Neuronal stem cell (in vitro differentiated cells): ENCODE data around the gene ZNF548.
A peak's percentile ranks its signal among the peaks of the same experiment; 100 is the strongest.

Source experiments
- DNase-seq: peaks from one replicate; pipeline ENCODE4 v3.0.0-alpha.2; 2013; ENCODE audit warnings: low spot score
- H2AFZ ChIP-seq: one replicate; pipeline ENCODE4 v1.6.1; 2013; ENCODE audit warnings: mild to moderate bottlenecking, low read length, inconsistent platforms
- H2AK5ac ChIP-seq: 2 replicates; pipeline ENCODE4 v1.6.1; 2013; ENCODE audit warnings: low read depth, mild to moderate bottlenecking, inconsistent platforms, low read length, moderate library complexity, mixed read lengths
- H2BK120ac ChIP-seq: 2 replicates; pipeline ENCODE4 v1.6.1; 2013; ENCODE audit warnings: low read depth, mild to moderate bottlenecking, inconsistent platforms, low read length, moderate library complexity, mixed read lengths
- H2BK12ac ChIP-seq: one replicate; pipeline ENCODE4 v1.6.1; 2013; ENCODE audit warnings: low read length, inconsistent platforms
- H2BK15ac ChIP-seq: 2 replicates; pipeline ENCODE4 v1.6.1; 2013; ENCODE audit warnings: mild to moderate bottlenecking, low read length, inconsistent platforms, mixed read lengths
- H2BK5ac ChIP-seq: one replicate; pipeline ENCODE4 v1.6.1; 2013; ENCODE audit warnings: inconsistent platforms, mild to moderate bottlenecking, low read length, moderate library complexity
- H3K14ac ChIP-seq: one replicate; pipeline ENCODE4 v1.6.1; 2013; ENCODE audit warnings: low read length, inconsistent platforms
- H3K18ac ChIP-seq: 2 replicates; pipeline ENCODE4 v1.6.1; 2013; ENCODE audit warnings: low read length, inconsistent platforms
- H3K23ac ChIP-seq: 2 replicates; pipeline ENCODE4 v1.6.1; 2013; ENCODE audit warnings: low read depth, mild to moderate bottlenecking, mixed read lengths, low read length, inconsistent platforms; ENCODE audit not compliant: poor library complexity
- H3K27ac ChIP-seq: replicated peaks from 3 replicates; pipeline ENCODE4 v1.5.1; 2013; ENCODE audit warnings: low read length, inconsistent platforms
- H3K27me3 ChIP-seq, 3 experiments: 2 replicates each; pipeline ENCODE4 v1.6.1; 2013; ENCODE audit warnings: low read length in 3 of 3, mild to moderate bottlenecking in 2 of 3, inconsistent platforms in 1 of 3, low read depth in 1 of 3, mixed read lengths in 1 of 3, moderate library complexity in 1 of 3; ENCODE audit not compliant: control insufficient read depth in 3 of 3, insufficient read depth in 3 of 3
- H3K36me3 ChIP-seq, 2 donors: replicated peaks in 1 of 2; 2 replicates each; pipeline ENCODE4 v1.6.1; 2013; ENCODE audit warnings: low read length in 2 of 2; ENCODE audit not compliant: control insufficient read depth in 2 of 2, insufficient read depth in 2 of 2
- H3K4ac ChIP-seq: 2 replicates; pipeline ENCODE4 v1.6.1; 2013; ENCODE audit warnings: inconsistent platforms, mild to moderate bottlenecking, low read length, moderate library complexity
- H3K4me1 ChIP-seq, 2 donors: 1 replicate in 1 of 2; 2 replicates in 1 of 2; pipeline ENCODE4 v1.6.1; 2013; ENCODE audit warnings: low read length in 2 of 2, low read depth in 1 of 2; ENCODE audit not compliant: control insufficient read depth in 2 of 2, insufficient read depth in 1 of 2
- H3K4me2 ChIP-seq: one replicate; pipeline ENCODE4 v1.6.1; 2013; ENCODE audit warnings: mild to moderate bottlenecking, low read length, inconsistent platforms; ENCODE audit not compliant: insufficient read depth, poor library complexity, severe bottlenecking
- H3K4me3 ChIP-seq, 2 donors: 2 replicates each; pipeline ENCODE4 v1.5.1; 2013; ENCODE audit warnings: low read length in 2 of 2, mild to moderate bottlenecking in 2 of 2, inconsistent platforms in 1 of 2, moderate library complexity in 1 of 2
- H3K79me1 ChIP-seq: one replicate; pipeline ENCODE4 v1.6.1; 2013; ENCODE audit warnings: low read depth, mild to moderate bottlenecking, inconsistent platforms, low read length, moderate library complexity
- H3K9ac ChIP-seq: one replicate; pipeline ENCODE4 v1.6.1; 2013; ENCODE audit warnings: mild to moderate bottlenecking, low read depth, low read length, inconsistent platforms; ENCODE audit not compliant: poor library complexity
- H3K9me3 ChIP-seq, 2 donors: replicated peaks in 1 of 2; 2 replicates each; pipeline versions ENCODE3 to v1.6.1; 2013; ENCODE audit warnings: low read length in 2 of 2, mild to moderate bottlenecking in 2 of 2, inconsistent platforms in 1 of 2, low read depth in 1 of 2, mixed read lengths in 1 of 2, moderate library complexity in 1 of 2; ENCODE audit not compliant: control insufficient read depth in 2 of 2, insufficient read depth in 1 of 2
- H4K8ac ChIP-seq: one replicate; pipeline ENCODE4 v1.6.1; 2013; ENCODE audit warnings: low read depth, mild to moderate bottlenecking, inconsistent platforms, low read length, moderate library complexity
- H4K91ac ChIP-seq: one replicate; pipeline ENCODE4 v1.6.1; 2013; ENCODE audit warnings: low read length, low read depth, mild to moderate bottlenecking, inconsistent platforms; ENCODE audit not compliant: poor library complexity
- WGBS, 2 donors: extraction: QIAGEN DNeasy Blood & Tissue Kit; methylation state at CpG; one replicate each; pipeline ENCODE4 v1.1.7; 2013; ENCODE audit warnings: missing lambda C conversion rate in 2 of 2, mixed read lengths in 1 of 2; ENCODE audit not compliant: insufficient read length in 2 of 2, insufficient replicate concordance in 1 of 2; ENCODE audit errors: extremely low coverage in 2 of 2; 5-methylcytosine and 5-hydroxymethylcytosine counted together

The ZNF548 gene

DNA sequence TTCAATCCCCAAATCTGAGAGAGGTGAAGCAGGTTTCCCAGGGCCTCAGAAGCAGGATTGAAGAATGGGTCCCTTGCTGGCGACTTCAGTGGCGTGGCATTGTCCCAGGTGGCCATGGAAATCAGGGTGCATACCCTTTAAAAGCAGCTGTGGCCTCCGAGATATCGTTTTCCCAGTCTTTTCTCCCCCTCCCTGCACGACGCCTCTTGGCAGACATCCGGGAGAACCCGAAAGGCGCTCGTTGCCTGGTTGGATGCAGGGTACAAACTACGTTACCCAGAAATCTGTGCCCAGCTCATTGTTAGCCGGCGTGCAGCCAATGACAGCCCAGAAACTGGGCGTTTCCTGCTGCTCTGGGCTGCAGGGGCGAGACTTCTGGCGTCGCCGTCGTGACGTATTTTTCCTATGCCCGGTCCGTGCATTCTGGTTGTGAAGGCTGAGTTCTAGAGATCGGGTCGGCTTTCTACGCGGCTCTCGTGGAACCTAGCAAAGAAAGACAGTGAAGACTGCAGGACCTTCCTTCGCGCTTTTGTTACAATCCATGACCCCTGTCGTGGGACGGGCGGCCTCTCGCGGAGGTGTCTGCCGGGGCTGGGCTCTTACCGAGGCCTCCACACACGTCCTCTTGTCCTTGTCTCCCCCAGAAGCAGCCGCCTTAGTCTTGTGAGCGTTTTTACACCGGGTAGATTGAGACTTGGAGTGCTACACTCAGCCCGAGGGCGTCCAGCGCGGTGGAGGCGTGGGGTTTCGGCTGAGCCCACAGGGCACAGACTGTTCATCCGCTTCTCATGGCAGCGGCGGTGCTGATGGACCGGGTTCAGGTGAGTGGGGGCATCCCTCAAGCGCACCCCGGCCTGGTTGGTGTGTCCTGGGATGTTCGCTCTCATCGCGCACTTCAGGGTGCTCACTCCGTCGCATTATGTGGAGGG is 38.5 kb upstream of the ZNF548 start, which contains the start of gene ZNF304:
TSS of gene ZNF304 (plus strand) at position 395 of the 929 bp plus-strand sequence. CDS start at position 789, 394 bp downstream.
- Histone ChIP-seq H2BK120ac (no peak within 1 kb of the TSS), H3K4ac (no peak within 1 kb of the TSS), H3K4me1 (peaks cover 0 to 5% of the 10 kb centered on the region in 2 donors), H4K8ac (peak within 1 kb of the TSS; percentile 19), H3K27me3 (no peaks in the 10 kb centered on the region), H3K14ac (peak within 1 kb of the TSS; percentile 11), H3K79me1 (peaks cover 7% of the 10 kb centered on the region), H3K23ac (peak within 1 kb of the TSS; percentile 38), H2BK5ac (no peak within 1 kb of the TSS), H2AFZ (peak within 1 kb of the TSS; percentile 88), H3K18ac (peak within 1 kb of the TSS; percentile 3), H3K9me3 (no peaks in the 10 kb centered on the region), H2BK15ac (no peak within 1 kb of the TSS), H3K27ac (no peak within 1 kb of the TSS), H3K4me2 (peak within 1 kb of the TSS; percentile 97), H3K36me3 (peaks cover 15 to 38% of the 10 kb centered on the region in 2 donors), H3K4me3 (peak within 1 kb of the TSS; percentile 92 to 93), H2BK12ac (no peak within 1 kb of the TSS), H2AK5ac (peak within 1 kb of the TSS; percentile 82), H4K91ac (no peak within 1 kb of the TSS), H3K9ac (peak within 1 kb of the TSS; percentile 97)
- DNase-seq = peak; percentile 90
- no CpG with 5 or more reads among the region's 57 CpGs for WGBS, 2 donors

- H4K91ac ChIP-seq = no peak overlapping the region
- no peak overlapping the region for H3K27ac ChIP-seq
- no CpG with 5 or more reads among the region's 7 CpGs for WGBS, 2 donors
Observed at GRCh38 chr19:57351867-57352266, 37.8 kb upstream of the ZNF548 start.

GRCh38 chr19:57355916-57356315 is 33.7 kb upstream of the ZNF548 start:
- Histone ChIP-seq H3K4ac (no peak overlapping the region), H3K18ac (no peak overlapping the region), H2BK120ac (no peak overlapping the region), H3K9me3 (no peaks in the 10 kb centered on the region), H3K36me3 (peaks cover 41 to 74% of the 10 kb centered on the region in 2 donors), H2BK12ac (no peak overlapping the region), H3K9ac (no peak overlapping the region), H2AK5ac (no peak overlapping the region), H4K91ac (no peak overlapping the region), H2BK15ac (no peak overlapping the region), H2AFZ (no peak overlapping the region), H3K79me1 (peaks cover 7% of the 10 kb centered on the region), H3K27ac (no peak overlapping the region), H3K27me3 (no peaks in the 10 kb centered on the region), H3K4me2 (no peak overlapping the region), H4K8ac (no peak overlapping the region), H3K4me3 (no peak overlapping the region), H3K23ac (no peak overlapping the region), H3K14ac (no peak overlapping the region), H3K4me1 (peaks cover 0 to 5% of the 10 kb centered on the region in 2 donors), H2BK5ac (no peak overlapping the region)
- no peak for DNase-seq
- WGBS, 2 donors = no CpG with 5 or more reads among the region's 4 CpGs

More at GRCh38 chr19:57351867-57352266, 37.8 kb upstream of the ZNF548 start:
- H3K9ac ChIP-seq = peak overlapping the region; percentile 97
- no peak overlapping the region for H3K14ac ChIP-seq
- H3K79me1 ChIP-seq = peaks cover 7% of the 10 kb centered on the region
- peak overlapping the region; percentile 82 for H2AK5ac ChIP-seq
- H2BK12ac ChIP-seq = no peak overlapping the region
- H3K36me3 ChIP-seq = peaks cover 22 to 45% of the 10 kb centered on the region in 2 donors
- no peaks in the 10 kb centered on the region for H3K27me3 ChIP-seq
- H3K4me2 ChIP-seq = peak overlapping the region; percentile 97
- no peak overlapping the region for H2BK15ac ChIP-seq
- H3K4me1 ChIP-seq = peaks cover 0 to 5% of the 10 kb centered on the region in 2 donors
- no peak overlapping the region for H4K8ac ChIP-seq
- H3K4me3 ChIP-seq = peak overlapping the region; percentile 92 to 93
- DNase-seq = no peak
- H3K23ac ChIP-seq = peak overlapping the region; percentile 38
- no peak overlapping the region for H2BK120ac ChIP-seq
- no peaks in the 10 kb centered on the region for H3K9me3 ChIP-seq
- H3K4ac ChIP-seq = no peak overlapping the region
- no peak overlapping the region for H3K18ac ChIP-seq
- H2AFZ ChIP-seq = peak overlapping the region; percentile 88
- H2BK5ac ChIP-seq = no peak overlapping the region

GRCh38 chr19:57357406-57357805 is 32.2 kb upstream of the ZNF548 start:
- Histone ChIP-seq H3K4ac (no peak overlapping the region), H3K4me1 (peaks cover 0 to 1% of the 10 kb centered on the region in 2 donors), H2AK5ac (no peak overlapping the region), H4K91ac (no peak overlapping the region), H3K23ac (no peak overlapping the region), H3K79me1 (peaks cover 1% of the 10 kb centered on the region), H3K36me3 (peaks cover 41 to 74% of the 10 kb centered on the region in 2 donors), H3K14ac (no peak overlapping the region), H4K8ac (no peak overlapping the region), H2BK5ac (no peak overlapping the region), H3K9ac (no peak overlapping the region), H3K4me3 (no peak overlapping the region), H2BK120ac (no peak overlapping the region), H2AFZ (no peak overlapping the region), H2BK12ac (no peak overlapping the region), H2BK15ac (no peak overlapping the region), H3K18ac (no peak overlapping the region), H3K9me3 (no peaks in the 10 kb centered on the region), H3K4me2 (no peak overlapping the region), H3K27me3 (no peaks in the 10 kb centered on the region), H3K27ac (no peak overlapping the region)
- no CpG with 5 or more reads among the region's 5 CpGs for WGBS, 2 donors
- no peak for DNase-seq
